WTC11 (cell line): Measurements from ENCODE around the gene KCTD21. TPM values are rescaled to one million over a fixed set of nuclear protein-coding genes. Genes with fewer than 3 reads are reported as not detected.

ENCODE experiments used
- ATAC-seq: fragments of 200-7000 bp; cut with Tn5 transposase; 2 replicates; pipeline ENCODE4 v1.10.0; 2021; ENCODE audit warnings: mild to moderate bottlenecking, moderate library complexity
- CTCF ChIA-PET: fragments of 300-600 bp; sonication (Branson Sonifier 250); formaldehyde crosslinking; loops from one replicate; lab custom pipeline; 2021; ENCODE audit warnings: antibody characterized with exemption; lab: Charles Lee
- POLR2A ChIA-PET: fragments of 350-600 bp; sonication (Branson Sonifier 250); formaldehyde crosslinking; loops from one replicate; lab custom pipeline; 2021; ENCODE audit warnings: antibody characterized with exemption; lab: Charles Lee
- DNase-seq: peaks from one replicate; pipeline ENCODE4 v3.0.0; 2021; ENCODE audit warnings: low spot score
- H3K27ac Mint-ChIP-seq: 2 replicates; pipeline ENCODE4 v1.8.0; 2021; ENCODE audit warnings: mixed read lengths
- H3K27me3 Mint-ChIP-seq: 2 replicates; pipeline ENCODE4 v1.8.0; 2021; ENCODE audit warnings: low read depth, mild to moderate bottlenecking, moderate library complexity, mixed read lengths
- H3K36me3 Mint-ChIP-seq: 2 replicates; pipeline ENCODE4 v1.8.0; 2021; ENCODE audit warnings: mixed read lengths
- H3K4me1 Mint-ChIP-seq: 2 replicates; pipeline ENCODE4 v1.8.0; 2022; ENCODE audit warnings: mixed read lengths
- H3K4me3 Mint-ChIP-seq: 2 replicates; pipeline ENCODE4 v1.8.0; 2021; ENCODE audit warnings: mild to moderate bottlenecking, moderate library complexity, mixed read lengths
- H3K9me3 Mint-ChIP-seq: 2 replicates; pipeline ENCODE4 v1.8.0; 2021; ENCODE audit warnings: mixed read lengths
- ATF6 ChIP-seq: sonication (generic); formaldehyde crosslinking; IDR thresholded peaks from 2 replicates; pipeline ENCODE4 v1.8.1; 2023; ENCODE audit warnings: mild to moderate bottlenecking, missing genetic modification reagents
- CBFB ChIP-seq: sonication (generic); formaldehyde crosslinking; IDR thresholded peaks from 2 replicates; pipeline ENCODE4 v1.8.1; 2022; ENCODE audit warnings: mild to moderate bottlenecking, low read depth, missing genetic modification reagents
- E2F4 ChIP-seq: sonication (generic); formaldehyde crosslinking; IDR thresholded peaks from 2 replicates; pipeline ENCODE4 v1.8.1; 2022; ENCODE audit warnings: low read depth, mild to moderate bottlenecking, moderate library complexity, missing genetic modification reagents, borderline replicate concordance
- EMX1 ChIP-seq: fragments of 250-450 bp; sonication (Bioruptor Pico); IDR thresholded peaks from 2 replicates; pipeline ENCODE4 v1.8.0; 2021; ENCODE audit warnings: mild to moderate bottlenecking
- FOXJ3 ChIP-seq: sonication (generic); formaldehyde crosslinking; IDR thresholded peaks from 2 replicates; pipeline ENCODE4 v1.9.0; 2021; ENCODE audit warnings: missing genetic modification reagents, mild to moderate bottlenecking, borderline replicate concordance
- FOXP1 ChIP-seq: sonication (generic); formaldehyde crosslinking; IDR thresholded peaks from 2 replicates; pipeline ENCODE4 v1.8.0; 2022; ENCODE audit warnings: missing genetic modification reagents, mild to moderate bottlenecking, moderate library complexity, borderline replicate concordance
- IRF1 ChIP-seq: sonication (generic); formaldehyde crosslinking; IDR thresholded peaks from 2 replicates; pipeline ENCODE4 v1.8.0; 2023; ENCODE audit warnings: missing genetic modification reagents
- NFYB ChIP-seq: sonication (generic); formaldehyde crosslinking; conservative IDR thresholded peaks from 2 replicates; pipeline ENCODE4 v1.8.0; 2022; ENCODE audit warnings: low read depth, missing genetic modification reagents
- NR3C1 ChIP-seq: sonication (generic); formaldehyde crosslinking; conservative IDR thresholded peaks from 2 replicates; pipeline ENCODE4 v1.8.1; 2023; ENCODE audit warnings: low read depth, mild to moderate bottlenecking, missing genetic modification reagents
- PRRX2 ChIP-seq: fragments of 250-450 bp; sonication (Bioruptor Pico); IDR thresholded peaks from 2 replicates; pipeline ENCODE4 v1.8.0; 2021; ENCODE audit warnings: mild to moderate bottlenecking
- SMAD3 ChIP-seq: sonication (generic); formaldehyde crosslinking; IDR thresholded peaks from 2 replicates; pipeline ENCODE4 v1.8.0; 2022; ENCODE audit warnings: missing genetic modification reagents, mild to moderate bottlenecking, borderline replicate concordance
- SP1 ChIP-seq: sonication (generic); formaldehyde crosslinking; conservative IDR thresholded peaks from 2 replicates; pipeline ENCODE4 v1.8.1; 2022; ENCODE audit warnings: missing genetic modification reagents
- TEAD4 ChIP-seq: sonication (generic); formaldehyde crosslinking; IDR thresholded peaks from 2 replicates; pipeline ENCODE4 v1.8.0; 2022; ENCODE audit warnings: mild to moderate bottlenecking, missing genetic modification reagents
- ZNF317 ChIP-seq: sonication (generic); formaldehyde crosslinking; IDR thresholded peaks from 2 replicates; pipeline ENCODE4 v1.8.1; 2023; ENCODE audit warnings: low read depth, mild to moderate bottlenecking, moderate library complexity, missing genetic modification reagents, borderline replicate concordance
- ZNF396 ChIP-seq: fragments of 250-450 bp; sonication (Bioruptor Pico); IDR thresholded peaks from 2 replicates; pipeline ENCODE4 v1.8.0; 2021; ENCODE audit warnings: mild to moderate bottlenecking, moderate library complexity, borderline replicate concordance
- total RNA-seq: library from RNA; stranded (reverse); gene quantifications from 3 replicates; pipeline ENCODE4 v1.2.3, GENCODE V29; 2021
- TF ChIP-seq, protein P1 (sequence below): sonication (generic); formaldehyde crosslinking; IDR thresholded peaks from 2 replicates; pipeline ENCODE4 v1.8.1; 2023; ENCODE audit warnings: mild to moderate bottlenecking, missing genetic modification reagents, borderline replicate concordance
- TF ChIP-seq, protein P2 (sequence below): sonication (generic); formaldehyde crosslinking; IDR thresholded peaks from 2 replicates; pipeline ENCODE4 v1.8.0; 2022; ENCODE audit warnings: mild to moderate bottlenecking, missing genetic modification reagents
- TF ChIP-seq, protein P3 (sequence below): fragments of 250-450 bp; sonication (Bioruptor Pico); conservative IDR thresholded peaks from 2 replicates; pipeline ENCODE4 v1.9.0; 2021; ENCODE audit warnings: mild to moderate bottlenecking
- TF ChIP-seq, protein P4 (sequence below): sonication (generic); formaldehyde crosslinking; IDR thresholded peaks from 2 replicates; pipeline ENCODE4 v1.8.0; 2023; ENCODE audit warnings: mild to moderate bottlenecking, missing genetic modification reagents
- TF ChIP-seq, protein P5 (sequence below): sonication (generic); formaldehyde crosslinking; IDR thresholded peaks from 2 replicates; pipeline ENCODE4 v1.8.0; 2022; ENCODE audit warnings: mild to moderate bottlenecking, missing genetic modification reagents

KCTD21 gene
- total RNA-seq, 1 experiment from 2014 or later, result 2.8 TPM

GRCh38 chr11:78164471-78164870 lies 24.0 kb downstream of the KCTD21 start:
- no peaks in the 10 kb centered on the region for H3K36me3 Mint-ChIP-seq
- H3K27ac Mint-ChIP-seq, result no peak overlapping the region
- H3K9me3 Mint-ChIP-seq, result no peaks in the 10 kb centered on the region
- H3K27me3 Mint-ChIP-seq, result no peaks in the 10 kb centered on the region
- DNase-seq (no peak), ATAC-seq (no peak)
- no peak overlapping the region for H3K4me3 Mint-ChIP-seq
- ChIA-PET POLR2A (no interaction called here), CTCF (interaction anchor here (0.7 kb wide), 1 partner anchor 15 kb away, joined by 3 read pairs; no protein-coding TSS in a partner anchor)
- peaks cover 6% of the 10 kb centered on the region; the same call in 1 of the 2 replicates for H3K4me1 Mint-ChIP-seq
- TF ChIP-seq NFYB (no peak), FOXJ3 (CRISPR knock-in tag) (no peak), NR3C1 (no peak), CBFB (no peak), EMX1 (CRISPR knock-in tag) (no peak), IRF1 (CRISPR knock-in tag) (no peak), FOXP1 (no peak), TEAD4 (no peak), ZNF317 (CRISPR knock-in tag) (no peak)
- TF ChIP-seq, protein P1, sequence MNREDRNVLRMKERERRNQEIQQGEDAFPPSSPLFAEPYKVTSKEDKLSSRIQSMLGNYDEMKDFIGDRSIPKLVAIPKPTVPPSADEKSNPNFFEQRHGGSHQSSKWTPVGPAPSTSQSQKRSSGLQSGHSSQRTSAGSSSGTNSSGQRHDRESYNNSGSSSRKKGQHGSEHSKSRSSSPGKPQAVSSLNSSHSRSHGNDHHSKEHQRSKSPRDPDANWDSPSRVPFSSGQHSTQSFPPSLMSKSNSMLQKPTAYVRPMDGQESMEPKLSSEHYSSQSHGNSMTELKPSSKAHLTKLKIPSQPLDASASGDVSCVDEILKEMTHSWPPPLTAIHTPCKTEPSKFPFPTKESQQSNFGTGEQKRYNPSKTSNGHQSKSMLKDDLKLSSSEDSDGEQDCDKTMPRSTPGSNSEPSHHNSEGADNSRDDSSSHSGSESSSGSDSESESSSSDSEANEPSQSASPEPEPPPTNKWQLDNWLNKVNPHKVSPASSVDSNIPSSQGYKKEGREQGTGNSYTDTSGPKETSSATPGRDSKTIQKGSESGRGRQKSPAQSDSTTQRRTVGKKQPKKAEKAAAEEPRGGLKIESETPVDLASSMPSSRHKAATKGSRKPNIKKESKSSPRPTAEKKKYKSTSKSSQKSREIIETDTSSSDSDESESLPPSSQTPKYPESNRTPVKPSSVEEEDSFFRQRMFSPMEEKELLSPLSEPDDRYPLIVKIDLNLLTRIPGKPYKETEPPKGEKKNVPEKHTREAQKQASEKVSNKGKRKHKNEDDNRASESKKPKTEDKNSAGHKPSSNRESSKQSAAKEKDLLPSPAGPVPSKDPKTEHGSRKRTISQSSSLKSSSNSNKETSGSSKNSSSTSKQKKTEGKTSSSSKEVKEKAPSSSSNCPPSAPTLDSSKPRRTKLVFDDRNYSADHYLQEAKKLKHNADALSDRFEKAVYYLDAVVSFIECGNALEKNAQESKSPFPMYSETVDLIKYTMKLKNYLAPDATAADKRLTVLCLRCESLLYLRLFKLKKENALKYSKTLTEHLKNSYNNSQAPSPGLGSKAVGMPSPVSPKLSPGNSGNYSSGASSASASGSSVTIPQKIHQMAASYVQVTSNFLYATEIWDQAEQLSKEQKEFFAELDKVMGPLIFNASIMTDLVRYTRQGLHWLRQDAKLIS, result no peak
- TF ChIP-seq, protein P2, sequence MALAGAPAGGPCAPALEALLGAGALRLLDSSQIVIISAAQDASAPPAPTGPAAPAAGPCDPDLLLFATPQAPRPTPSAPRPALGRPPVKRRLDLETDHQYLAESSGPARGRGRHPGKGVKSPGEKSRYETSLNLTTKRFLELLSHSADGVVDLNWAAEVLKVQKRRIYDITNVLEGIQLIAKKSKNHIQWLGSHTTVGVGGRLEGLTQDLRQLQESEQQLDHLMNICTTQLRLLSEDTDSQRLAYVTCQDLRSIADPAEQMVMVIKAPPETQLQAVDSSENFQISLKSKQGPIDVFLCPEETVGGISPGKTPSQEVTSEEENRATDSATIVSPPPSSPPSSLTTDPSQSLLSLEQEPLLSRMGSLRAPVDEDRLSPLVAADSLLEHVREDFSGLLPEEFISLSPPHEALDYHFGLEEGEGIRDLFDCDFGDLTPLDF (CRISPR knock-in tag), result no peak
- TF ChIP-seq, protein P3, sequence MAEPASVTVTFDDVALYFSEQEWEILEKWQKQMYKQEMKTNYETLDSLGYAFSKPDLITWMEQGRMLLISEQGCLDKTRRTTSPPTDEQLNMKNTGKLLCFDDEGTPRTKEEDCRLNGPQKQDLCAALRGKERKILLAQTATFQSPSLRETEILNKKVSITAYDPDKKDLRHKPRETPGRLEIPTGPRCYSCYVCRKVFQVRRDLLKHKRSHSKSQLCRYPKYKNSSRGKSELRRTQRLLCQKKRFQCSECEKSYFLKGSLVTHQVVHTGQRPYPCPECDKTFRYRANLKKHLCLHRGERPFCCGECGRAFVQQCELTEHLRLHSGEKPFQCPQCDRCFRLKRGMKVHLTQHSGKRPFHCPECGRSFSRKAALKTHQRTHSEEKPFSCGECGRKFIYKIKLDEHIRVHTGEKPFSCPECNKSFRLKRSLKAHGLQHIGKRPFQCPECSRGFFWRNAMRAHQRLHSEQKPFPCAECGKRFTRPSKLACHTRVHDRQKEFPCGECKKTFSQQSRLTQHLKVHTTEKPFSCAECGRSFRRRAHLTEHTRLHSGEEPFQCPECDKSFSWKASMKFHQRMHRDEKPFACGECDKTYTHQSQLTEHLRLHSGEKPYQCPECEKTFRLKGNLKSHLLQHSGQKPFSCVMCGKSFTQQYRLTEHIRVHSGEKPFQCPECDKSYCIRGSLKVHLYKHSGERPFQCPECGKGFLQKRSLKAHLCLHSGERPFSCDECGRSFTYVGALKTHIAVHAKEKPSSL (CRISPR knock-in tag), result no peak
- TF ChIP-seq, protein P4, sequence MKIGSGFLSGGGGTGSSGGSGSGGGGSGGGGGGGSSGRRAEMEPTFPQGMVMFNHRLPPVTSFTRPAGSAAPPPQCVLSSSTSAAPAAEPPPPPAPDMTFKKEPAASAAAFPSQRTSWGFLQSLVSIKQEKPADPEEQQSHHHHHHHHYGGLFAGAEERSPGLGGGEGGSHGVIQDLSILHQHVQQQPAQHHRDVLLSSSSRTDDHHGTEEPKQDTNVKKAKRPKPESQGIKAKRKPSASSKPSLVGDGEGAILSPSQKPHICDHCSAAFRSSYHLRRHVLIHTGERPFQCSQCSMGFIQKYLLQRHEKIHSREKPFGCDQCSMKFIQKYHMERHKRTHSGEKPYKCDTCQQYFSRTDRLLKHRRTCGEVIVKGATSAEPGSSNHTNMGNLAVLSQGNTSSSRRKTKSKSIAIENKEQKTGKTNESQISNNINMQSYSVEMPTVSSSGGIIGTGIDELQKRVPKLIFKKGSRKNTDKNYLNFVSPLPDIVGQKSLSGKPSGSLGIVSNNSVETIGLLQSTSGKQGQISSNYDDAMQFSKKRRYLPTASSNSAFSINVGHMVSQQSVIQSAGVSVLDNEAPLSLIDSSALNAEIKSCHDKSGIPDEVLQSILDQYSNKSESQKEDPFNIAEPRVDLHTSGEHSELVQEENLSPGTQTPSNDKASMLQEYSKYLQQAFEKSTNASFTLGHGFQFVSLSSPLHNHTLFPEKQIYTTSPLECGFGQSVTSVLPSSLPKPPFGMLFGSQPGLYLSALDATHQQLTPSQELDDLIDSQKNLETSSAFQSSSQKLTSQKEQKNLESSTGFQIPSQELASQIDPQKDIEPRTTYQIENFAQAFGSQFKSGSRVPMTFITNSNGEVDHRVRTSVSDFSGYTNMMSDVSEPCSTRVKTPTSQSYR (CRISPR knock-in tag), result no peak

- ATAC-seq, result no peak
- POLR2A ChIA-PET, result no interaction called here
- Mint-ChIP-seq H3K4me3 (no peak overlapping the region), H3K36me3 (no peaks in the 10 kb centered on the region), H3K9me3 (no peaks in the 10 kb centered on the region), H3K4me1 (peaks cover 6% of the 10 kb centered on the region; the same call in 1 of the 2 replicates), H3K27me3 (no peaks in the 10 kb centered on the region), H3K27ac (no peak overlapping the region)
- CTCF ChIA-PET, result no interaction called here
- no peak for DNase-seq
- TF ChIP-seq NR3C1 (no peak), E2F4 (no peak), SP1 (CRISPR knock-in tag) (no peak), PRRX2 (CRISPR knock-in tag) (no peak), ATF6 (CRISPR knock-in tag) (no peak), SMAD3 (no peak), ZNF396 (CRISPR knock-in tag) (no peak)
- TF ChIP-seq, protein P5, sequence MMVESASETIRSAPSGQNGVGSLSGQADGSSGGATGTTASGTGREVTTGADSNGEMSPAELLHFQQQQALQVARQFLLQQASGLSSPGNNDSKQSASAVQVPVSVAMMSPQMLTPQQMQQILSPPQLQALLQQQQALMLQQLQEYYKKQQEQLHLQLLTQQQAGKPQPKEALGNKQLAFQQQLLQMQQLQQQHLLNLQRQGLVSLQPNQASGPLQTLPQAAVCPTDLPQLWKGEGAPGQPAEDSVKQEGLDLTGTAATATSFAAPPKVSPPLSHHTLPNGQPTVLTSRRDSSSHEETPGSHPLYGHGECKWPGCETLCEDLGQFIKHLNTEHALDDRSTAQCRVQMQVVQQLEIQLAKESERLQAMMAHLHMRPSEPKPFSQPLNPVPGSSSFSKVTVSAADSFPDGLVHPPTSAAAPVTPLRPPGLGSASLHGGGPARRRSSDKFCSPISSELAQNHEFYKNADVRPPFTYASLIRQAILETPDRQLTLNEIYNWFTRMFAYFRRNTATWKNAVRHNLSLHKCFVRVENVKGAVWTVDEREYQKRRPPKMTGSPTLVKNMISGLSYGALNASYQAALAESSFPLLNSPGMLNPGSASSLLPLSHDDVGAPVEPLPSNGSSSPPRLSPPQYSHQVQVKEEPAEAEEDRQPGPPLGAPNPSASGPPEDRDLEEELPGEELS, result no peak
These were observed 24.6 kb downstream of the KCTD21 start for GRCh38 chr11:78163828-78164227.
